Upper lobe of left lung (tissue), 6 donors: ENCODE results near the gene ACVR1B. TPM values are rescaled to one million over a fixed set of nuclear protein-coding genes. Genes with fewer than 3 reads are reported as not detected.

ENCODE experiments used
- ATAC-seq, 2 donors: fragments of 200-7000 bp; cut with Tn5 transposase; one replicate each; pipeline ENCODE4 v1.9.1; 2022; ENCODE audit warnings: mild to moderate bottlenecking in 2 of 2, moderate library complexity in 2 of 2; ENCODE audit not compliant: low FRiP score in 2 of 2
- DNase-seq, 2 donors: peaks; one replicate each; pipeline ENCODE4 v3.0.0-alpha.2; 2019 to 2020
- H3K27ac ChIP-seq, 4 donors: fragments of 200-600 bp; sonication (generic); one replicate each; pipeline ENCODE4 v1.5.1; 2016 to 2019
- H3K27me3 ChIP-seq, 4 donors: fragments of 200-600 bp; sonication (generic); one replicate each; pipeline ENCODE4 v1.5.1; 2017 to 2019
- H3K36me3 ChIP-seq, 4 donors: fragments of 200-600 bp; sonication (generic); one replicate each; pipeline ENCODE4 v1.5.1; 2016 to 2019
- H3K4me1 ChIP-seq, 4 donors: fragments of 200-600 bp; sonication (generic); one replicate each; pipeline ENCODE4 v1.5.1; 2018 to 2019
- H3K4me3 ChIP-seq, 4 donors: fragments of 200-600 bp; sonication (generic); one replicate each; pipeline ENCODE4 v1.5.1; 2017 to 2019; ENCODE audit warnings: mild to moderate bottlenecking in 2 of 4, moderate library complexity in 1 of 4
- H3K9me3 ChIP-seq, 4 donors: fragments of 200-600 bp; sonication (generic); one replicate each; pipeline ENCODE4 v1.5.1; 2018 to 2019
- EP300 ChIP-seq, 4 donors: sonication (generic); formaldehyde crosslinking; IDR thresholded peaks; one replicate each; pipeline ENCODE4 v1.5.1; 2017; ENCODE audit warnings: antibody characterized with exemption in 4 of 4, control low read depth in 2 of 4
- POLR2A ChIP-seq, 4 donors: fragments of 450-650 bp; IDR thresholded peaks; one replicate each; pipeline ENCODE4 v1.5.1; 2016 to 2017; ENCODE audit warnings: antibody characterized with exemption in 4 of 4, mild to moderate bottlenecking in 2 of 4
- POLR2AphosphoS5 ChIP-seq, 2 donors: sonication (generic); formaldehyde crosslinking; IDR thresholded peaks; one replicate each; pipeline ENCODE4 v1.5.1; 2017; ENCODE audit warnings: antibody characterized with exemption in 2 of 2
- WGBS, 2 donors: methylation state at CpG; one replicate each; pipeline ENCODE4 v1.1.5; 2017 to 2018; 5-methylcytosine and 5-hydroxymethylcytosine counted together
- total RNA-seq, 6 donors: library from RNA; depleted of rRNA in 4 of 6; stranded (reverse); fragments of >200 nt in 4 of 6; gene quantifications; one replicate each; pipeline versions ENCODE4 v1.1.0 to v1.2.1, GENCODE V29; 2016 to 2021
- TF ChIP-seq, protein P1 (sequence below), 6 experiments: fragments of 450-650 bp in 4 of 6; fragments of 200-600 bp in 2 of 6; sonication (generic) in 2 of 6; IDR thresholded peaks; one replicate each; pipeline ENCODE4 v1.5.1; 2016 to 2019; ENCODE audit warnings: antibody characterized with exemption in 6 of 6
- donor health status: DM: no; HTN: no; CAD: no; lungs with moderate emphysema.
- donor health status: DM: no; HTN: yes; CAD: no; lungs with severe emphysema.

Gene ACVR1B
- total RNA-seq, 6 donors from 2014 or later = 13.0 to 44.9 (median 23.6) TPM

DNA sequence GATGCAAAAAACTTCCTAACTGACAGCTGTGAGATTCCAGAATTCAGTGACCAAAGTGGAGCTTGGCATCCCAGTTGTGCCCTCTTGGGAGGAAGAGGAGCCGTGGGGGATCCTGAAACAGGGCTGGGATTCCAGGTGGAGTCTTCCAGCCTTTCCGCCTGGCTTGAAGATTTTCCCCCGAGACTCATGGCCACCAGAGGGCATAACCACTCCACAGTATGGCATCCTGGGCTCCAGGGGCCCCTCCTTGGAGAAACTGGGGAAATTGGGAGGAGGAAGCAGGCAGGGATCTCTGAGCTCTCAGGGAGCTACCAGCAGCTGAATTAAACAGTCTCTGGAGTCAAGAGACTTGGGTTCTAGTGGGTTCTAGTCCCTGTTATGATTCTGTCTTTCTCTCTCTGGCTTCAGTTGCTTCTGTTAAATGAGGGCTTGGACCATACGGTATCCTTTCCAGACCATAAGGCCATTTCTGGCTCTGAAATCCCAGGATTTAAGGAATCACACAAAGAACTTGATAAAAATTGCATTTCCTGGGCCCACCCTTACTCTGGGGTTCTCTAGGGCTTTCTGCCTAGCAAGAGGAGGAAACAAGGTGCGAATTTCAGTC lies 52.6 kb downstream of the ACVR1B start:
- H3K36me3 ChIP-seq = peaks cover 0 to 13% (median 0%) of the 10 kb centered on the region in 4 donors
- H3K27ac ChIP-seq = peak overlapping the region in 1 of 4 donors; percentile 38
- H3K27me3 ChIP-seq = peaks cover 0 to 17% (median 8%) of the 10 kb centered on the region in 4 donors
- TF ChIP-seq, protein P1, sequence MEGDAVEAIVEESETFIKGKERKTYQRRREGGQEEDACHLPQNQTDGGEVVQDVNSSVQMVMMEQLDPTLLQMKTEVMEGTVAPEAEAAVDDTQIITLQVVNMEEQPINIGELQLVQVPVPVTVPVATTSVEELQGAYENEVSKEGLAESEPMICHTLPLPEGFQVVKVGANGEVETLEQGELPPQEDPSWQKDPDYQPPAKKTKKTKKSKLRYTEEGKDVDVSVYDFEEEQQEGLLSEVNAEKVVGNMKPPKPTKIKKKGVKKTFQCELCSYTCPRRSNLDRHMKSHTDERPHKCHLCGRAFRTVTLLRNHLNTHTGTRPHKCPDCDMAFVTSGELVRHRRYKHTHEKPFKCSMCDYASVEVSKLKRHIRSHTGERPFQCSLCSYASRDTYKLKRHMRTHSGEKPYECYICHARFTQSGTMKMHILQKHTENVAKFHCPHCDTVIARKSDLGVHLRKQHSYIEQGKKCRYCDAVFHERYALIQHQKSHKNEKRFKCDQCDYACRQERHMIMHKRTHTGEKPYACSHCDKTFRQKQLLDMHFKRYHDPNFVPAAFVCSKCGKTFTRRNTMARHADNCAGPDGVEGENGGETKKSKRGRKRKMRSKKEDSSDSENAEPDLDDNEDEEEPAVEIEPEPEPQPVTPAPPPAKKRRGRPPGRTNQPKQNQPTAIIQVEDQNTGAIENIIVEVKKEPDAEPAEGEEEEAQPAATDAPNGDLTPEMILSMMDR (IDR thresholded peaks at IDR 0.05) = peak; percentile 61 to 78 (median 65)
- no peak for TF ChIP-seq POLR2A (IDR thresholded peaks at IDR 0.05)
- no peak overlapping the region for H3K4me3 ChIP-seq
- DNase-seq (peak in 1 of 2 donors; percentile 61), ATAC-seq (peak in 1 of 2 donors; percentile 7)
- H3K9me3 ChIP-seq = no peaks in the 10 kb centered on the region
- peaks cover 28 to 46% (median 32%) of the 10 kb centered on the region in 4 donors for H3K4me1 ChIP-seq
- WGBS, 2 donors = 51 to 90% methylated on average over 2 to 5 of the region's 5 CpGs

DNA sequence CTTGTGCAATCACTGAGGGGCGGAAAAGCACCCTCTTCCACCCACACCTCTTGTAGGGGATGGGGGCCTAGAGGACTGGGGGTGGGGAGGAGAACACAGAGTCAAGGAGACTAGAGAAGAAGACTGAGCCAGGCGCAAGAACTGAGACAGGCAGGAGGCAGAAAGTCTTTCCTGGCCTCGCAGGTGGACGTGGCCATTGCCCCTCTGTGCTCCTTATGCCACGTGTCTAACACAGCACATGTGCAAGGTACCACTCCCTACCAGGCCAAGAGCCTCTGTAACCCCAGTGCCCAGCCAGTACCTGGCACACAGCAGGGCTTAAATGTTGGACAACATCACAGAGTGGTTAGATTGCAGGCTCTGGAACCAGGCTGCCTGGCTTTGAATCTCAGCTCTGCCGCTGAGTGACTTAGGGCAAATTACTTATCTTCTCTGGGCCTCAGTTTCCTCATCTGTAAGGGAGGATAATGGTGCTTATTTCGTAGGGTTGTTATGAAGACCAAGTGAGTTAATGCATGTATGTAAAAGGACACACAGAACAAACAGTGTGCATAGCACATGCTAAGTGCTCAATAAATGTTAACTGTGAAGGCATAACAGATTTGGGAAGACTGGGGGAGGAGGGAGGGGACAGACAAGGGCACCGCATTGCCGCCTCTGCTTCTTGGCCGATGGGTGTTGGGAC lies 53.9 kb downstream of the ACVR1B start:
- H3K27me3 ChIP-seq = peaks cover 0 to 17% (median 8%) of the 10 kb centered on the region in 4 donors
- ATAC-seq (no peak), DNase-seq (no peak)
- H3K27ac ChIP-seq = peak overlapping the region; percentile 32 to 92 (median 44)
- H3K36me3 ChIP-seq = peaks cover 0 to 16% (median 0%) of the 10 kb centered on the region in 4 donors
- TF ChIP-seq POLR2A (IDR thresholded peaks at IDR 0.05) (no peak), EP300 (IDR thresholded peaks at IDR 0.05) (no peak), POLR2AphosphoS5 (IDR thresholded peaks at IDR 0.05) (no peak)
- TF ChIP-seq, protein P1 (IDR thresholded peaks at IDR 0.05) = no peak
- H3K4me1 ChIP-seq = peaks cover 28 to 47% (median 40%) of the 10 kb centered on the region in 4 donors
- no peaks in the 10 kb centered on the region for H3K9me3 ChIP-seq
- WGBS, 2 donors = 68 to 69% methylated on average over 9 to 10 of the region's 10 CpGs
- peak overlapping the region in 2 of 4 donors; percentile 65 to 82 for H3K4me3 ChIP-seq

DNA sequence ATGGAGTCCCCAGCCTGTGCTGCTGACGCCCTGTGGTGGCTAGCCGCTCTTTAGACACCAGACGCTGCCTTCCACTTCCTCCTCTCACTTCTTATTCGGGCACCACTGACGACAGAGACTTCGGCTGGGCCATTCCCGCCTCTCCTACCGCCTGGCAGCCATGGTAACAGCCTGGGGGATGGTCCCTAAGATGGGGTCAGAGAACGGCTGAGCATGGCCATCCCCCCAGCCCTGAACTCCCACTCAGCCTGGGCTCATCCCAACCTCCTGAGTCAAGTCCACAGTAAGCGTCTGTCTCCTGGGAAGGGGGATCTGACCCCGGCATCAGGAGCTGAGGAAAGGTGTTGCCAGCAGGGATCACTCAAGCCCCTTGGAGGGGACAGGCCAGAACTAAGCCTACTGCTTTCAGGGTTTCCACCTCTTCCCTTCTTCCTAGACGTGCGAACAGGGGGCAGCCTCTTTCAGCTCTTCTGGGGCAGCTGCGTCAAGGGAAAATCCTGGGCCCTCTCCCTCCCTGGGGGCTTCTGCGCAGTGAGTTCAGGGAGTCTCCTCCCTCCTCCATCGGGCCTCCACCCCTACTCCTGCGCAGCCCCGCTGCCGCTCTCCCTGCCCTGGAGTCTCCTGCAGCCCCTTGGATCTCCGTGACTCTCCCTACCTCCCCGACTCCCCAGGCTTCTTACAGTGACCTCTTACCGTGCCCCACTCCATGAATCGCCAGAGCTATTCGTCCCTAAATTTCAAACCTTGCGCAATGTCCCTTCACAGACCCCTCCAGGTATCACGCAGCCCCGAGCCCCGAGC lies 54.6 kb downstream of the ACVR1B start:
- H3K36me3 ChIP-seq = peaks cover 0 to 24% (median 6%) of the 10 kb centered on the region in 4 donors
- peak in 1 of 2 donors; percentile 87 for DNase-seq
- peak overlapping the region; percentile 41 to 96 (median 94) for H3K27ac ChIP-seq
- H3K27me3 ChIP-seq = peaks cover 0 to 17% (median 8%) of the 10 kb centered on the region in 4 donors
- peaks cover 32 to 54% (median 48%) of the 10 kb centered on the region in 4 donors for H3K4me1 ChIP-seq
- WGBS, 2 donors = 13 to 19% methylated on average over 20 to 28 of the region's 28 CpGs
- peak overlapping the region; percentile 14 to 82 (median 62) for H3K4me3 ChIP-seq
- peak in 1 of 4 donors; percentile 52 for TF ChIP-seq POLR2A (IDR thresholded peaks at IDR 0.05)
- peak in 2 of 4 donors; percentile 84 to 86 for TF ChIP-seq EP300 (IDR thresholded peaks at IDR 0.05)
- peak; percentile 64 to 83 for TF ChIP-seq POLR2AphosphoS5 (IDR thresholded peaks at IDR 0.05)
- TF ChIP-seq, protein P1 (IDR thresholded peaks at IDR 0.05) = no peak
- no peaks in the 10 kb centered on the region for H3K9me3 ChIP-seq
- peak; percentile 54 to 60 for ATAC-seq

DNA sequence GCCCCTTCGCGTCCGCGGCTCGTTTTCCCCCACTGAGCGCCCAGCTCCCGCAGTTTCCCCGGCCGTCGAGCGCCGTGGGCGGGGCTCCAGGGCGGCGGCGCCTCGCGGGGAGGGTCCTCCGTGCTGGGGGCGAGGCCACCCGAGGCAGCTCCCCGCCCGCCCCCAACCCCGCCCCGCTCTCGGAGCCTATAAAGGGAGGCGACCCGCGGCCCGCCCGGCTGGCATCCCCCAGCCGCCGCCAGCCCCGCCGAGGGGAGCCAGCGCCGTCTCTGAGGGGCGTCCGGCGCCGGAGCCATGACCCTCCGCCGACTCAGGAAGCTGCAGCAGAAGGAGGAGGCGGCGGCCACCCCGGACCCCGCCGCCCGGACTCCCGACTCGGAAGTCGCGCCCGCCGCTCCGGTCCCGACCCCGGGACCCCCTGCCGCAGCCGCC lies 55.2 kb downstream of the ACVR1B start, which contains the start of gene TAMALIN:
TAMALIN (plus strand) TSS at position 221 of the 432 bp plus-strand sequence; CDS start at position 295, 74 bp downstream.
- Histone ChIP-seq H3K4me3 (peak within 1 kb of the TSS; percentile 59 to 82 (median 70)), H3K36me3 (peaks cover 0 to 30% (median 11%) of the 10 kb centered on the region in 4 donors), H3K27ac (peak within 1 kb of the TSS; percentile 92 to 96 (median 94)), H3K4me1 (peaks cover 33 to 61% (median 50%) of the 10 kb centered on the region in 4 donors), H3K27me3 (peaks cover 0 to 17% (median 8%) of the 10 kb centered on the region in 4 donors), H3K9me3 (no peaks in the 10 kb centered on the region)
- WGBS, 2 donors = 0% methylated on average over 48 of the region's 60 CpGs; no CpG with 5 or more reads in 1 of the 2 donors
- peak in 1 of 4 donors; percentile 34 for TF ChIP-seq EP300 (IDR thresholded peaks at IDR 0.05)
- TF ChIP-seq, protein P1 (IDR thresholded peaks at IDR 0.05) = no peak
- peak; percentile 93 to 96 for TF ChIP-seq POLR2AphosphoS5 (IDR thresholded peaks at IDR 0.05)
- peak; percentile 81 to 95 (median 92) for TF ChIP-seq POLR2A (IDR thresholded peaks at IDR 0.05)
- ATAC-seq (peak; percentile 2 to 84), DNase-seq (peak; percentile 71 to 96)
